Stimulated activated CD4-positive, alpha-beta T cell treated with anti-CD3 and anti-CD28 coated beads, Interleukin-4, amount 100 ng/mL, for 1 hour (primary cell): ENCODE data around the gene SLC23A2.

Source experiments
- DNase-seq: peaks from one replicate; pipeline ENCODE4 v3.0.0-alpha.2; 2020

SLC23A2 gene

DNA sequence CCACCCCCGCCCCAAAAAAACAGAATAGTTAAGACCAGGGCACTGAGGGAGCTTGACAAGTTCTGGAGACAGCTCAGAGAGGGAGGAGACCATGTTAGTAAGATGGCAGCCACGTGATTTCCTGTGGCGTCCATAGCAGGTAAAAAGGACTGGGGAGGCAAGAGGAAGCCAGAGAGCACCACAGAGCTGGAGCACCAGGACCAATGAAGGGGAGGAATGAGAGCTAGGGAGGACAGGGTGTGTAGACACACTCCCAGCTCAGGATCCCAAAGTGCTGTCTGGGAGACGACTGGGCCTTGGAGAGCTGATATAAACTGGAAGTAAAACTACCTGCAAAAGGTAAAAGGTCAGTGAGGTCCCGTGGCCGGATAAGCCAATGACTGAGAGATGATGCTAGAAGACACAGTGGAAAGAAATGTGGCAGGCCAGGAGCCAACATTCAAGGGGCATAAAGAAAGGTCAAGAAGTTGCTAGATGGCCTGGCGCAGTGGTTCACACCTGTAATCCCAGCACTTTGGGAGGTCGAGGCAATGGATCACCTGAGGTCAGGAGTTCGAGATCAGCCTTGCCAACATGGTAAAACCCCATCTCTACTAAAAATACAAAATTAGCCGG lies 39.0 kb downstream of the SLC23A2 start:
- peak; percentile 4 for DNase-seq

DNA sequence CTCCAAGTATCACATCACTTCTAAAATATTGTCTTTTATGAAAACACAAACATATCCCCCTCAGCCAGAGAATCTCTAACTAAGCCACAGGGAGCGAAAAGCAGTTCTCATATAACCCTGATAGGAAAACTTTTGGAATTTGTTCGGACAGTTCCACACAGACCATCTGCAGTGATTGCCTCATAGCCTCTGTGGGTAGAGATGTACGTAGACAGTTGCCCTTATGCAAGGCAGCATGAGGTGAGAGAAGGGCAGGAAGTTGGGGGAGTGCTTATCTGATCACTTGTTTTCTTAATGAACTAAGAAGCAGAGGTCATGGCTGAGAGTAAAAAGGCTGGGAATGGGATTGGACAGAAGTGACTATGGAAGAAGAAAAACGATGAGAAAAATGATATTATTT lies 39.6 kb downstream of the SLC23A2 start:
- no peak for DNase-seq

DNA sequence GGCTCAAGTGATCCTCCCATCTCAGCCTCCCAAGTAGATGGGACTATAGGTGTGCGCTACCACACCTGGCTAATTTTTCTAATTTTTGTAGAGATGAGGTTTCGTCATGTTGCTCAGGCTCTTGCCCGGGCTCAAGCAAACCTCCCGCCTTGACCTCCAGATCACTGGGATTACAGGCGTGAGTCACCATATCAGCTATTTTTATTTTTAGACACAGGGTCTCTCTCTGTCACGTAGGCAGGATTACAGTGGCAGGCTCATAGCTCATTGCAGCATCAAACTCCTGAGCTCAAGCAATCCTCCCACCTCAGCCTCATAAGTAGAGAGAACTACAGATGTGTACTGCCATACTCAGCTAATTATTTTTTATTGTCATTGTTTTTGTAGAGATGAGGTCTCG lies 41.7 kb downstream of the SLC23A2 start:
- no peak for DNase-seq

DNA sequence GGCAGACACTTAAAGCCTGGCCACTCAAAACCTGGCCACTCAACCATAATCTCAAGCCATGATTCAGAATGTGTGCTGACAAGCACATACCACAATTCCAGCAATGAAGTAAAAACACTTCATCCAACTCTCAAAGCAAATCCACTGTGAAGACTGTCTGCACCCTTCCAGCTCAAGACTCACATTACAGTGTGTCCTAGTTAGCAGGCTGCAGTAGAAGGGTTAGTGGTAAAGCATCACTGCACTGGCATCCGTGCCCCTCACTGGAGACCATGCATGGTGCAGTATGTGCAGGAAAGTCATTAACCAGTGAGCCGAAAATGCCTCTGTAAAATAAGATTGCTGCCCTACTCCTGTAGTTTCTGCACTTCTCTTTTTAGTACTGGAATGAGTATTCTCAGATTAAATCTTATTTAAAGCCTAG lies 43.4 kb downstream of the SLC23A2 start:
- no peak for DNase-seq

DNA sequence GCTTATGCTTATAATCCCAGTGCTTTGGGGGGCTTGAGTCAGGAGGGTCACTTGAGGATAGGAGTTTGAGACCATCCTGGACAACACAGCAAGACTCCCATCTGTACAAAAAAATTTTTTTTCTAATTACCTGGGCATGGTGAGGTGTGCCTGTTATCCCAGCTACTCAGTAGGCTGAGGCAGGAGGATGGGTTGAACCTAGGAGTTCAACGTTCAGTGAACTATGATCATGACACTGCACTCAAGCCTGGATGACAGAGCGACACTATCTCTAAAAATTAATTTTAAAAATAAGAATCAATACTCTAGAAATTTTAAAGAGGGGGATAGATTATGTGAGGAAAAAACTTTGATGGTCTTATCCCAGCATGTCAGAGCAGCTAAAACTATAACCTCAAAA lies 44.1 kb downstream of the SLC23A2 start:
- no peak for DNase-seq

DNA sequence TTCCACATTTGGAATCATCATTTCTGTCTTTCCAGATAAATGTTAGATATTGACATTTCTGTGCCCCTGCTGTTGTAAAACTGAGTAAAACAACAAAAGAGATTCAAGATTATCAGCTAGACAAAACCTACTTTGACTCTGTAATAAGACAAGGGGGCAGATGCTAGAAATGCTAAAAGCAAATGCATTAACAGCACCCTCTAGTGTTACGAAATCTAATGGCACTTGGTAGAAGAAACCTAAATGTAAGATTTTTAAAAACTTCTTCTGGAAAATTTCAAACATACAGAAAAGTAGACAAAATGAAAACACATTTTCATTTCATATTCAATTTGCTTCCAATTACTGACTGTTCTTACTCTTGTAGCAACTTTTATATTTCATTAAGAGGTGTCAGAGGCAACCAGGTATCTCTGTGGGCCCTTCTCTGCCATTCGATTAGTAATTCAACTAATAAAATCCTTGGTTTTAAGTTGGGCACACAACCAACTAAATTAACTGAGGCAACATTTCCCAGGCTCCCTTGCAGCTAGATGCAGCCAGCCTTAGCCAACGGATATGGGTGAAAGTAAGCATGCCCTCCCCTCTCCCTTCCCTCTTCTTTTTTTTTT lies 45.0 kb downstream of the SLC23A2 start:
- DNase-seq: no peak

DNA sequence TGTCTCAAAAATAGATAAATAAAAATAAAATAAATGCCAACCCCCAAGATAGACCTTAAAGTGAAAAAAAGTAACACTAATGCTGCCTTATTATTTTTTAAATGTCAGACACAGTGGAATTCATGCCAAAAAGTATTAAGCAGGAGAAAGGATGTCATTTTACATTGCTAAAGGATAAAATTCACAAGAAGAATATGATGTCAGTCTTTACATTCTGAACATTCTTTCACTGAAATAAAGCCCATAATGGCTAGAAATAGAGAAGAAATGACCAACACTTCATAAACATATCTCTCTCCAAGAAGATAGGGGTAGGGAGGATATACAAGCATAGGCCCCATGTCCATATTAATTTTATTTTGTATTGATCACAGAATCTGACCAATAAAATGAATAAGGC lies 47.4 kb downstream of the SLC23A2 start:
- no peak for DNase-seq

DNA sequence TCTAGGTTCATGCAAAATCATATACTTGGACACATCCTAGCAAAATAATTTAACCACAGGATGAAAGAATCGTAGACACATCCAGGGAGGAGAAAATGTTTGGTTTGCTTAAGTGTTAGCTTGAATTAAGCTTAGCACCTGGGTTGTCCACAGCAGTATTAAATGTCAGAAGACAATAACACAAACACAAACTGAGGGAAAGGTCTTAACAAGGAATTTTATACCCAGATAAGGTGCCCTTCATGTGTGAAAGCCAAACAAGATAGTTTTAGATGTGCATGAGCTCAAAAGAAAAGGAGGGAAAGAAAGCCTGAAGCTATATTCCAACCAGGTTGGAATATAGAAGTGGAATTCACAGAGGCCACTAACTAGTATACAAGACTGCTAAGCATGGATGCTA lies 49.1 kb downstream of the SLC23A2 start:
- no peak for DNase-seq

DNA sequence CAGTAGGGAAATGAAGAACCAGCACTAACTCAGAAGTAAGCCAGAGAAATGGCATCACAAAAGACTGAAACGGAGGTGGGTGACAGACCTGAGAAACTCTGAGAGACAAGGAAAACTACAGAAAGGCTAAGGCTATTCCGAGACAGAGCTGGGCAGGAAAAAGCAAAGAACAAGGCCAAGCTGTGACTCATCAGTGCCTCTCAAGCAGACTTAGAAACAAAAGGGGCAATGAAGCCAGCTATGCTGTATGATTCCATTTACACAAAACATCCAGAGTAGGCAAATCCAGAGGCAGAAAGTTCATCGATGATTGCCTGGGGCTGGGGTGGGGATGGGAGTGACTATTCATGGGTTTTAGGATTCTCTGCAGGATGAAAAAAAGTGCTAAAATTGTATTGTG lies 50.0 kb downstream of the SLC23A2 start:
- no peak for DNase-seq

DNA sequence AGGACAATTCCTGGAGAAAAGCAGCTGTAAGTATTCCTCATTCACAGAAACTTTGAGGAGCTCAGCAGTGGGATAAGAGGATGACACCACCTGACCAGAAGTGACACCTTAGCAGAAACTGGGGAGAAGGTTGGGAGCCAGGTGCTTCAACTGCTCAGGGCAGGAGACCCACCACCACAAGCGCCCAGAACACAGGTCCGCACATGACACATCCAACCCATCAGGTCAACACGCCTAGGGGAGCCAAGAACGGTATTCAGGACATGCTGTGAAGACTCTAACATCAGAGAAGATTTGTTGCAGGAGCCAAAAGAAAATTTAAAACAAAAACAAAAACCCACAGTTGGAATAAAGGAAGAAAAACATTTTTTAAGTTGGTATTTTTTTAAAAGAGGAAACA lies 50.5 kb downstream of the SLC23A2 start:
- no peak for DNase-seq

DNA sequence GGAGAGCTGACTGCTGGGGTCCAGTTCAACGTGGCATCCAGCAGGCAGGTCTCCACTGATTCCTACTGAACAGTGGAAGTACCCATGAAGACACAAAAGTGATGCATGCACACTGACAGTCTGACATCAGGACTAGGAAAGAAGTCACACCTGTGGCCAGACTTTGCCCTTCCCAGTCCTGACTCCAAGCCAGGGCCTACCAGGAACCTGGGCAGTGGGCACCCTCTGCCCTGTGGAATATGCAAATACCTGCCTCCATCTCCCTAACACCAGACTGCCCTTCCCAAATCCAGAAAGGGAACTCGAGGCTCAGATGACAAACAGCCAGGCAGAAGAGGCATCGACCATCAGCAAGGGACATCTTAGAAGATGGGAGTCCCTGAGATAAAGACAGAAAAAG lies 50.9 kb downstream of the SLC23A2 start:
- no peak for DNase-seq

DNA sequence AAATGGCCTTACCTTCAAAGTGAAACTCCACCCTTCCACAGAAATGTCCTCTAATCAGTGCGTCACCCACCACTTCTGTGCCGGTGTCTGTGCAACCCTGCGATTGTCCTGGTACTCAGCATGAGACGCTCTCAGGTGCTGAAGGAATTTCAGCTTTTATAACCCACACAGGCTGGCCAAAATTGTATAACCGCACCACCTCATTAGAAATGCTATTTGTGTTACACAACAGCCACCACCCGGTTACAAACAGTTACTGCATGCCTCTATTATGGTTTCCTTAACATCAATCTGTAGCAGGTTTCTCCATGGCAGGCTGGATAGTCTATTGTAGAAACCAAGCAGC lies 51.5 kb downstream of the SLC23A2 start:
- no peak for DNase-seq

DNA sequence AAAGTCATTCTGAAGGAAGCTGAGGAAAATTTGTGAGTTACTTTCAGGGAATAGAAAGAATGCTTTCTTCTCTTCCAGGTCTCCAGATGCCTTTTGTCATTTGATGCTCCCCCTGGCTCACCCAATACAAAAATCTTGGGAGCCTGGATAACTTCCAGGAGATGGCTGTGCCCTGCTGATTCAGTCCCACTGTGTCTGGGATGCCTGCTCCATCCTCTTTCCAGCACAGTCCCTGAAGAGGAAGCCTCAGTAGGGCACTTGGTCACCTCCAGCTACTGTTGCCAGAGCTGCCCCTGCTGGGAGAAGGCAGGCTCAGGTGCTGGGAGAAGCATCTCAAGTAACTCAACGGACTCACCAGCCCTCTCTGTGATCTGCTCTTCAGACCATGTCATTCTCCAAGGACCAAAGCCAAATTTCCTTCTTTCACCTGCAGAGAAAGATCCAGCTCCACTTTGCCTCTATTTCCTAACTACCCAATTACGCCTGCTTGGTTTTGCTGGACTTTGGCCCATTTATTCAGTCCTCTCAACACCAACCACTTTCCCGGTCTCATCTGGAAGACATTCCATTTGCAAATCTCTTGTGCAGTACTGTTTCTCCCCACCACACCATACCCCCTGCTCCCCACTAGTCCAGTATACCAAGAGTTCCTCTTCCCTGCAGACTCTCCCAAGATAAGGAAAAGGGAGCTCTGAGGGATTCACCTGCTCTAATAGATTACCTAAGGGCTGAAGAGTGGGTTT lies 53.3 kb downstream of the SLC23A2 start:
- DNase-seq: no peak

DNA sequence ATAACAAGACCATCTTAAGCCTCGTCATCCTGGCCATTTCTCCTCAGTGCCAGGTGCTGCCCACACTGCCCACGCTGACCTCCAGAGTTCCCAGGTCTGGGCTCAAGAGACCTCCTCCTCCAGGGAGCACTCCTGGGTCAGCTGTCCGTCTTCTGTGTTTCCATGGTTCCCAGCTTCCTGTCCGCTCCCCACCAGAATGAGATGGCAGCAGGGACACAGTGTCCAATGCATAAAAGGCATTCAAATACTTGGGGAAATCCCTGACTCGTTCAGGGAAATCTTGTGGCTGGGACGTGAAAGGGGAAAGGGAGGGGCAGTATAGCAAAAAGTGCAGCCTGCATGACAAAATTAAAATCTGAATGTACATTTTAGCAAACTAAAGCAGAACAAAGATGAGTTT lies 54.3 kb downstream of the SLC23A2 start:
- DNase-seq: no peak

DNA sequence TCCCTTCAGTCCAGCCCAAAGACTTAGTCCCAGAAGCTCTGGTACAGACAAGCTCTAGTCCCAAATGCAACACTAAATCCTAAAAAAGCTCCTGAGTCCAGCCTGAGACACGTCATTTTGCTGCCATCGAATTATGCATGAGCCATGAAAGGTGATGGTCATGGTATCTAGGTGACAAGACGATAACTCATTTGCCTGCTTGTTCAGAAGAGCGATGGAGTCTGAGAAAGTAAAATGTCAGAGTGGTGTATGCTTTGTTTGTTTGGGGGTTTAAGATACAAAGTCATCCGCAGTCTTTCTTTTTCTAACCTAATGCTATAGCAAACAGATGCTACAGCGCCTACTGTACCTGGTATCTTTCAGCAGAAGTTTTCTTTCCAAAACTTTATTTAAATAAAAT lies 54.7 kb downstream of the SLC23A2 start:
- no peak for DNase-seq

DNA sequence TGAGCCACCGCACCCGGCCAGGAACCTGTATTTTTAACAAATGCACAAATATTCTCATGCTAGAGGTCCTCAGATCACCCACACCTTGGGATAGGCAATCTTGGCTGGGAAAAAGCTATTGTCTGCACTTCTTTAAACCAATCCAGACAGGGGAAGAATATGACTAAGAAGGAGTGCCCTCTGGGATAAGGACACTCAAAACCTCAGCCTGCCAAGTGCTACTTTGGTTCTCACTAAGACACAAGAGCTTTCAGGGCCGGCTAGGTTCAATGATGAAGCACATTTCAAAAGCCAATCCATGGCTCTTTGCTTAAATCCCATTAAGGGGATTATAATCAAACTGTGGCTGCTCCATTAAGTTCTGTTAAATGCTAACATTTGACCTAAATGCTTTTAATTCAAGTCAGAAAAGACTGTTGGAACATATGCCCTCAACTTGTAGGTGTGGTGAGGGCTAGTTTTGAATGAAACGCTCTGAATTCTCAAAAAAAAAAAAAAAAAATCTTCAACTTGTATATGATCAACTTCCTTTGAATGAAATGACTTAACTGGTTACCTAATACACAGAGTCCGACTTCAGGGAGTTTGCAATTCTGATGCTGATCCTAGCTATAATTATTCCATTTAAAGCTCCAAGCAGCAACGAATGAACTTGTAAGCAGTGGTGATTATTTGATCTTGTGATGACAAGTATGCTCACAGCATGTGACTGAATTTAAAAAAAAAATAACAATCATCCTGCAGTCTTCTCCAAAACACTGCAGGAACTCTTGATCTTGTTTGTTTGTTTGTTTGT lies 56.6 kb downstream of the SLC23A2 start:
- DNase-seq: no peak

DNA sequence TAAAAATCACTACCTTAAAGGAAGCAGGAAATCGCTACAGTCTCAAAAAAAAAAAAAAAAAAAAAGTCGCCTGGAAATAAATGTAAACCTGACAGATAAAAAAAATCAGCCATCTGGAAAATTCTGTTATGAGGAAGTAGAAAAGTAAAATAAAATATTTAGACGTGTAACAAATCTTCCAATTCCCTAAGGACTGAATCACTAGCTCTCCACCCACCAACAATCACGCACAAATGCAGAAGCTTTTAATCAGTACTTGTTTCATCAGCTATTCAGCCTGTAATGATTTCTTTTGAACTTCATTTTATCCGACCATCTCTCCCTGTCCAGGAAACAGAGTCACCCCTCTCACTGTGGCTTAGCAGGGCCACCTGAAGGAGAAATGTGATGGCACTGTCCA lies 59.0 kb downstream of the SLC23A2 start:
- DNase-seq: no peak

DNA sequence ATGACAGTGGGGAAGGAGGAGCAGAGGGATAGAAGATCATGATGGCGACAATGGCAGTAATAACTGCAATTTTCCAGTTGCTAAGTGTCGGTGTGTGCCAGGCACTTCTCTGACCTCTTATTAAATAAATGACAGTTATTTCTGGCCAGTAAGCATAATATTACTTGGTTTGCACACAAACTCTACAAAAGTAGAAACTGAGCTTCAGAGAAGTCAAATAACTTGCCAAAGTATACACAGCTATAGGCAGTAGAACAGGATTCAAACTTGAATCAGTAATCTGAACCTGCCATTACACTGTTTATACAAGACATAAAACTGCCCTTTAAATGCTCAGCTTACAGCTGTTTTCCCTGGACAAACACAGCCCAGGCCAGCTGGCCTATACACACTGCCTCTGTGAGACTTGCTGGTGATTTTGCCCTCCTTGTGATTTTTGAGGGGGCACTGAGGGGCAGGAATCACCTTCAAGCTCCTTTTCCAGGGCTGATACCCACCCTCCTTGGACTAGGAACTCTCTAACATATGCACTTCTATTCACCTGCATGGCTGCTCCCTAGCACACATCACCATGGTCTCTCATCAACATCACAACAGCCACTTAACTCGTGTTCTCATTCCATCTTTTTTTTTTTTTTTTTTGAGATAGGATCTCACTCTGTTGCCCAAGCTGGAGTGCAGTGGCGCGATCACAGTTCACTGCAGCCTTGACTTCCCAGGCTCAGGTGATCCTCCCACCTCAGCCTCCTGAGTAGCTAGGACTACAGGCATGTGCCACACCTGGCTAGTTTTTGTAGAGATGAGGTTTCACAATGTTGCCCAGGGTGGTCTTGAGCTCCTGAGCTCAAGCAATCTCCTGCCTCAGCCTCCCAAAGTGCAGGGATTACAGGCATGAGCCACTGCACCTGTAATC lies 63.6 kb downstream of the SLC23A2 start:
- DNase-seq: no peak

DNA sequence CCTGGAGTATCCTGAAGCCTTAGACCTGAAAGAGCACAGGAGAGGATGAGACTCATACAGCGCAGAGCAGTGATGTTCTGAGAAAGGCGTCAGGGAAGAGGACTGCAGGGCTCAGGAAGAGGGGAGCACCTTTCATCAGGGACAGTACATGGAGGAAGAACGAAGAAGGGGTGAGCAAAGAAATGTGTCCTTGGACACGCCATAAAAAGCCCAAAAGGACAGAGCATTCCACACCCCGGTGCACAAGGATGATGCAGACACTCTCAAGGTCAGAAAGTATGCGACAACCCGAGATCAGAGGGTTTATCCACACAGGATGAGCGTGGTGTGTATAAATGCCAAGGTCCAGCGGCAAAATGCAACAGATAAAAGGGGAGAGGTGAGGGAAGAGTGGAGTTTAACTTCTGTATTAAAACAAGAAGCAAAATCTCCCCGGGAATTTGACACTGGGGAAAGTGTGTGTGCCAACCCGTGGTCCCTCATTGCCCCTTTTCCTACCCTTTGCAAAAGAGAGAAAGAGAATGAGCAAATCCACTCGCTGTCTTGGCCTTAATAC lies 64.4 kb downstream of the SLC23A2 start:
- DNase-seq: no peak

DNA sequence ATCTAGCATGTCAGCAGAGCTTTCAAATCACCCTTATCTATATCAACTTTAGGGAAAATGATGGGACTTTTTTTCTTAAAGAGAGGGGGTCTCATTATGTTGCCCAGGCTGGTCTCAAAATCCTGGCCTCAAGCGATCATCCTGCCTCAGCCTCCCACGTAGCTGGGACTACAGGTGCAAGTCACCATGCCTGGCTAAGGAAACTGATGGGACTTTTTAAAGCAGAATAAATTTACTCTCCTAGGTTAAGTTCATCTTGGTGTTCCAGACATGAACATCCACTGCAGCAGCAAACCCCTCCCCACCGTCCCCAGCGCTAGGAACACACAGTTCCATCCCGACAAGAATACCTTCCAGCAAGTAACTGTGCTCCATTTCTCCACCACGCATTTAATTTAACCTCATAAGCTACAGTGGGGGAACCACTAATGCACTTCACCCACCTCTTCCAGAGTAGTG lies 64.9 kb downstream of the SLC23A2 start:
- no peak for DNase-seq

DNA sequence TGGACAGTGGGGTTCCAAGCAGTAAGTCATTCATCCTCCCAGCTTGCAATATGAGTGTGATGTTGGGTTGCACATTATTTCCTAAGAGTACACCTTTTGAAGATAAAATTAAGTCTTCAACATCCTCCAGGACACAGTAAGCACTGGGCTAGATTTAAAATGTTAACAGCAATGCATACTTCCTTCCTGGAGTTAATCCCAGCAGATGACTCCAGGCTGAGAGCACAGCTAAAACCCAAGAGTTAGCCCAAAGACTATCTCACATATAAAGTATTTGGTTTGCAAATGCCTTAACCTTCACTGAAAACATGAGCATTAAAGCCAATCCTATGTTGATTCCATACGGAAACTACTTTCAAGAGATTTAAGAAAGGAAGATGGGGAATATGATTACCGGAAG lies 69.2 kb downstream of the SLC23A2 start:
- no peak for DNase-seq

DNA sequence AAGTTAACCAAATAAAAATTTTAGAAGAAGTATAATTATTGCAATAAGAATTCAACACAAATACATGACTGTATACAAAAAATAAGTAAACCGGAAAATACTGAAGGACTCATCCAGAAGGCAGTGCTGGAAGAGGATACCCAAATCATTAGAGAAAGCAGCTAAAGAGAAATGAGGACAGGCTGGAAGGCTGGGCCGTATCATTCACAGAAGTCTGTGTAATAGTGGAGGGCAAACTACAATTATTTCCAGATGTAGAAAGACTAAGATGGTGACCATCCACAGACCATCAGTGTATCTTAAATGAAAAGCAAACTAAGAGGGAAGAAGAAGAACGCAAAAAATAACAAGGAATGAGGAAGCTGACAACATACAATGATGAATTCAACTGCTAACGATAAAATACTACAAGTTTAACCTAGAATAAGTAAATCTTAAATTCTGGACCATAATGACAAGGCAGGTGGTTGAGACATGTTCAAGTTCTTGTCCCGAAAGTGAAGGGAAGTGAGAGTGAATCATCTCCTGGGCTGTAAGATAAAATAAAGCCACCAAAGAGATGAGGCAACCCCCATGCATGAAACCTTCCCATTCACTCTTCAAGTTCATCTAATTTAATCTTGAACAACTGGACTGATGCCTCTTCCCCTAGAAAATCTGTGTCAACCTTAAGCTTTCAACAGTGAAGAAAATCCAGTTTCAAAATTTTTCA lies 71.5 kb downstream of the SLC23A2 start:
- no peak for DNase-seq
